HG02938 (cell line): ENCODE data around the gene WWOX.
"Not testable (repeated sequence)": the region's sequence is repeated elsewhere in the genome, so short reads cannot be mapped to it uniquely, and the experiment has no call there.

Experiments used
- ATAC-seq: cut with Tn5 transposase; IDR thresholded peaks from one replicate; pipeline ENCODE4 v1.9.1; 2021; ENCODE audit warnings: mild to moderate bottlenecking, moderate library complexity; ENCODE audit not compliant: unreplicated experiment

The WWOX gene

GRCh38 chr16:79019431-79019830 lies 920.0 kb downstream of the WWOX start:
- ATAC-seq = no peak

- ATAC-seq = no peak
Observed at GRCh38 chr16:79021991-79022630, 922.7 kb downstream of the WWOX start.

- ATAC-seq = no peak
Observed at GRCh38 chr16:79026117-79026516, 926.7 kb downstream of the WWOX start.

- ATAC-seq = no peak
Observed at GRCh38 chr16:79036541-79036940, 937.1 kb downstream of the WWOX start.

GRCh38 chr16:79037521-79038373 lies 938.3 kb downstream of the WWOX start:
- ATAC-seq = no peak

GRCh38 chr16:79041206-79041605 lies 941.8 kb downstream of the WWOX start:
- ATAC-seq = no peak

- no peak for ATAC-seq
Observed at GRCh38 chr16:79042141-79042540, 942.7 kb downstream of the WWOX start.

- no peak for ATAC-seq
Observed at GRCh38 chr16:79042886-79043285, 943.4 kb downstream of the WWOX start.

- no peak for ATAC-seq
Observed at GRCh38 chr16:79045191-79045590, 945.7 kb downstream of the WWOX start.

- ATAC-seq = no peak
Observed at GRCh38 chr16:79047337-79047736, 947.9 kb downstream of the WWOX start.

GRCh38 chr16:79049040-79049439 lies 949.6 kb downstream of the WWOX start:
- ATAC-seq = no peak

- ATAC-seq = no peak
Observed at GRCh38 chr16:79050063-79050462, 950.6 kb downstream of the WWOX start.

GRCh38 chr16:79051313-79051712 lies 951.9 kb downstream of the WWOX start:
- ATAC-seq = no peak

- not testable (repeated sequence) for ATAC-seq
Observed at GRCh38 chr16:79052198-79052597, 952.7 kb downstream of the WWOX start.

- no peak for ATAC-seq
Observed at GRCh38 chr16:79053577-79053976, 954.1 kb downstream of the WWOX start.

- ATAC-seq = no peak
Observed at GRCh38 chr16:79054211-79054984, 954.9 kb downstream of the WWOX start.

- ATAC-seq = no peak
Observed at GRCh38 chr16:79055251-79055970, 956.0 kb downstream of the WWOX start.

GRCh38 chr16:79061181-79061580 lies 961.7 kb downstream of the WWOX start:
- ATAC-seq = no peak

- ATAC-seq = no peak
Observed at GRCh38 chr16:79062336-79062735, 962.9 kb downstream of the WWOX start.

- no peak for ATAC-seq
Observed at GRCh38 chr16:79062821-79063220, 963.4 kb downstream of the WWOX start.
